ENCODE measurements around the gene HTR2C.
"Not testable (repeated sequence)": the region's sequence is repeated elsewhere in the genome, so short reads cannot be mapped to it uniquely, and the experiment has no call there.

Gene HTR2C

DNA sequence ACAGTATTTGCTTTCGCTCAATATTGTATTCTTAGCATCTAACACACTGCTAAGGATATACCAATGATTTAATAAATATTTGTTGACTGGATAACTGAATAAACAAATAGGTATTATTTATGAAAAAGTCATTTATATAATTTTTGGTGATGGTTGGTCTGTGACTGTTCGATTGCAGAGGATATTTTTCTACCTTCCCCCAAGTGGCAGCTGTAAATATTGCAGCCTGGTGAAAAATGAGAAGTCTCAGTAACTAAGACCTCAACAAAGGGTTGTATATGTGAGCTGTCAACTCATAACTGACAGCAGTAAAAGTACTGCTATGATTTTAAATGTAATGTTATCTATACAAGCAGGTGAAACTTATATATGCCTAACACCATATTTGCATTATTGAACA lies 36.0 kb downstream of the HTR2C start:
- no peak overlapping the region for H3K4me3 ChIP-seq (ENCODE audit: low read depth, low read length)
- TF ChIP-seq, protein P1, sequence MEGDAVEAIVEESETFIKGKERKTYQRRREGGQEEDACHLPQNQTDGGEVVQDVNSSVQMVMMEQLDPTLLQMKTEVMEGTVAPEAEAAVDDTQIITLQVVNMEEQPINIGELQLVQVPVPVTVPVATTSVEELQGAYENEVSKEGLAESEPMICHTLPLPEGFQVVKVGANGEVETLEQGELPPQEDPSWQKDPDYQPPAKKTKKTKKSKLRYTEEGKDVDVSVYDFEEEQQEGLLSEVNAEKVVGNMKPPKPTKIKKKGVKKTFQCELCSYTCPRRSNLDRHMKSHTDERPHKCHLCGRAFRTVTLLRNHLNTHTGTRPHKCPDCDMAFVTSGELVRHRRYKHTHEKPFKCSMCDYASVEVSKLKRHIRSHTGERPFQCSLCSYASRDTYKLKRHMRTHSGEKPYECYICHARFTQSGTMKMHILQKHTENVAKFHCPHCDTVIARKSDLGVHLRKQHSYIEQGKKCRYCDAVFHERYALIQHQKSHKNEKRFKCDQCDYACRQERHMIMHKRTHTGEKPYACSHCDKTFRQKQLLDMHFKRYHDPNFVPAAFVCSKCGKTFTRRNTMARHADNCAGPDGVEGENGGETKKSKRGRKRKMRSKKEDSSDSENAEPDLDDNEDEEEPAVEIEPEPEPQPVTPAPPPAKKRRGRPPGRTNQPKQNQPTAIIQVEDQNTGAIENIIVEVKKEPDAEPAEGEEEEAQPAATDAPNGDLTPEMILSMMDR (IDR thresholded peaks at IDR 0.05; ENCODE audit: low read depth, low read length) = peak; percentile 54
- in situ Hi-C loops (cut with HindIII; ENCODE audit: low sequenced_read_pairs) = no loop called here
- DNase-seq (ENCODE audit: low read depth, low spot score) = no peak

DNA sequence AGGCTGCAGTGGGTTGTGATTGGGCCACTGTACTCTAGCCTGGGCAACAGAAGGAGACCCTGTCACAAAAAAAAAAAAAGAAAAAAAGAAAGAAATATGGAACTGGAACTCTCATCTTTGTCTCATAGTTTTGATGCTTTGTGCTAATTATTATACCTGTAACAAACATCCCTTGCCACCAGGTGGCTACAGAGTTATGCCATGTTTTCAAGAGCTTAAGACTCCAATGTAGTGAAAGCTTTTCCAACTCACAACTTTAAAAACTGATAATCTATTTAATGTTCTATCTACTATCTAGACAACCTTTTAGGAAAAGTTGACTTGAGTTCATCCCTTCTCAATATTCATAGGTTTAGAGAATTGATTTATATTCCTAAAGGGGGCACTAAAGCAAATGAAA lies 42.4 kb downstream of the HTR2C start:
- H3K4me3 ChIP-seq (ENCODE audit: low read depth, low read length) = no peak overlapping the region
- DNase-seq (ENCODE audit: low read depth, low spot score) = peak; percentile 12
- TF ChIP-seq, protein P1 (IDR thresholded peaks at IDR 0.05; ENCODE audit: low read depth, low read length) = peak; percentile 40
- in situ Hi-C loops (cut with HindIII; ENCODE audit: low sequenced_read_pairs) = no loop called here

GRCh38 chrX:114635986-114636385 lies 52.1 kb downstream of the HTR2C start:
- in situ Hi-C loops (cut with HindIII; ENCODE audit: low sequenced_read_pairs) = no loop called here
- TF ChIP-seq, protein P1 (IDR thresholded peaks at IDR 0.05; ENCODE audit: low read depth, low read length) = no peak
- DNase-seq (ENCODE audit: low read depth, low spot score) = no peak
- no peak overlapping the region for H3K4me3 ChIP-seq (ENCODE audit: low read depth, low read length)

DNA sequence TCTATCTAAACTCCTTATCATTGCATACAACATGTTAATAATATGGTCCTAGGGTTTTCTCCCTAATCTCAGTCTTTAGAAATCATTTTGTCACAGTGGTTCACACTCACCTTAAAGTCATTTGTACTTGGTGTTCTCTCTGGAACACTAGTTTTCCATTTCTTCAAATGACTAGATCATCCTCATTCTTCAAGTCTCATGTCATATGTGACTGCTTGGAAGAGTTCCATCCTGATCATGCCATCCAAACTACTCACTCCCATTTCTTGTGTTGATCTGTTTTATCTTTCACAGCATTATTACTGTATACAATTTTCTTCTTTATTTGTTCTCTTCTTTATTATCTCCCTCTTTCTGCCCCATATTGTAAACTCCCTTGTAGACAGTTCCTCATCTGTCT lies 66.5 kb downstream of the HTR2C start:
- in situ Hi-C loops (cut with HindIII; ENCODE audit: low sequenced_read_pairs) = no loop called here
- no peak for DNase-seq (ENCODE audit: low read depth, low spot score)
- H3K4me3 ChIP-seq (ENCODE audit: low read depth, low read length) = no peak overlapping the region
- TF ChIP-seq, protein P1 (IDR thresholded peaks at IDR 0.05; ENCODE audit: low read depth, low read length) = no peak

- in situ Hi-C loops (cut with HindIII; ENCODE audit: low sequenced_read_pairs) = no loop called here
- peak; percentile 17 for DNase-seq (ENCODE audit: low read depth, low spot score)
- H3K4me3 ChIP-seq (ENCODE audit: low read depth, low read length) = no peak overlapping the region
- TF ChIP-seq, protein P1 (IDR thresholded peaks at IDR 0.05; ENCODE audit: low read depth, low read length) = no peak
Observed at GRCh38 chrX:114675365-114675764, 91.5 kb downstream of the HTR2C start.

- in situ Hi-C loops (cut with HindIII; ENCODE audit: low sequenced_read_pairs); H3K4me3 ChIP-seq (ENCODE audit: low read depth, low read length); DNase-seq (ENCODE audit: low read depth, low spot score): not testable (repeated sequence)
Observed at GRCh38 chrX:114700533-114700932, 116.6 kb downstream of the HTR2C start.

DNA sequence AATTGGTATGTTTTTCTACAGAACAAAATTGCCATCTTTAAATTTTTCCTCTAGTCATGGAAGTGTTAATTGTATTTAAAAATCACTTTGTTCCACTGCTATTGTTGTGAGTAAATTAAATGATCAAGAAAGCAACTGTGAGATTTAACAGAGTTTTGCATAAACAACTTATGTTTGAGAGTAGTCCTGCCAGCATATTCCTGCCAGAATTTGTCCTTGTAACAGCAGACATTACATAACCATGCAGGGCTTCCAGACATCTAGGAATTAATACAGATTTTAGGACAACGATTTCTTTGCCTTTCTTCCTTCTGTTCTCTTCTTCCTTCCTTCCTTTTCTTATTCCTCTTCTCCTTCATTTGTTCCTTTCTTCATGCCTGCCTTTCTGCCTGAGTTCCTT lies 125.5 kb downstream of the HTR2C start:
- in situ Hi-C loops (cut with HindIII; ENCODE audit: low sequenced_read_pairs) = no loop called here
- TF ChIP-seq, protein P1 (IDR thresholded peaks at IDR 0.05; ENCODE audit: low read depth, low read length) = no peak
- no peak overlapping the region for H3K4me3 ChIP-seq (ENCODE audit: low read depth, low read length)
- no peak for DNase-seq (ENCODE audit: low read depth, low spot score)
